Effector CD8-positive, alpha-beta T cell (primary cell): ENCODE measurements around the gene NNT.
A peak's percentile ranks its signal among the peaks of the same experiment; 100 is the strongest.
"Not testable (repeated sequence)": the region's sequence is repeated elsewhere in the genome, so short reads cannot be mapped to it uniquely, and the experiment has no call there.

Experiments
- DNase-seq: peaks from one replicate; lab custom pipeline; 2025; lab: John Stamatoyannopoulos, UW

The NNT gene

DNA sequence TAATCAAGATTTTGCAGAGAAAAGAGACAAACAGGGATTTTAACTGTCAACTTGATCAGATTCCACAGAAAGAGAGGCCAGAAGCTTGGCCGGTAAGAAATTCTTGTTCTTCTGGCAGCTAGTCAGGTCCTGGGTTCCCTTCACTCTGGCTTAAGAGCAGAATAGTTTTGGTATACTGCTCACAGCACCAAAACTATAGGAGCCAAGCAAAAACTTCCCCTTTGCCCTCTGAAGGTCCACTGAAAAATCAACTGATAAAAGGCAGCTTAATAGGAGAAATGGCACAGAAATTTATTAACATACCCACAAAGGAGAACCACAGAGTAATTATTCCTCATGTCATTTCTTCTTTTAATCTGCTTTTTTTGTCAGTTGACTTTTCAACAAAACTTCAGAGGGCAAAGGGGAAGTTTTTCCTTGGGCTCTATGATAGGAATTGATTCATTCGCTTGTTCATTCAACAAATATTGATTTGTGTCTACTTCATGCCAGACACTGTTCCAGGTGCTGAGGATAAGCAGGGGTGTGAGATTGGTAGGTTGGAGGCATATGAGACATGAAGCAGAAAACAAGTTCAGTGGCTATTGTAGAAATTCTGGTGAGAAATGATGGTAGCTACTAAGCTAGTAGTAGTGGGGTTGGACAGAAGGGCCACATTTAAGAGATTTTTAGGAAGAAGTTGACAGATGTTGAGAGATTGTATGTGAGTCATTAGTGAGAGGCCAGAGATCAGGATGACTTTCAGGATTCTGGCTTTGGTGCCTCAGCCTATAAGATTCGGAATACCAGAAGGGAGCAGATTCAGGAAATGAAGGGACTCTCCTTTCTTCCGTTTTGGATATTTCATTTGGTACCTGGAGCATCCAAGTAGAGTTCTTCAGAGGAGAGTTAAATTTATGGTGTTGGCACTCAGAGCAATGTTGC, 20.6 kb upstream of the NNT start:
- no peak for DNase-seq

DNA sequence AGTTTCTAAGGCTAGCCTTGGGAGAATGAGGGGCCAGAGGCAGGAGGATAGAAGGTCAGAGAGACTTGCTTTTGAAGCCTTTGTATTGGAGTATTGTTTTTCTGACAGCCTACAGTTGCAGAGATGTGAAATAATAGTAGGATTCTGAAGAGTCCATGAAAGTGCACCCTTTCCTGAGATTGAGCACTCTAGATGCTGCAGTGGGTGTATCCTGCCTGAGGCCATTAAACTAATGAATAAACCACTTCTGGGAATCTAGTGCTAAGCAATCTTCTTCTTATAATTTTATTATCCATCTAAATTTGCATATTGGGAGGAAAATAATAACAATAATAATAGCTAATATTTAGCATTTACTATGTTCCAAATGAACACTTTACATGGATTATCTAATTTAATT, 19.3 kb upstream of the NNT start:
- DNase-seq = no peak

DNA sequence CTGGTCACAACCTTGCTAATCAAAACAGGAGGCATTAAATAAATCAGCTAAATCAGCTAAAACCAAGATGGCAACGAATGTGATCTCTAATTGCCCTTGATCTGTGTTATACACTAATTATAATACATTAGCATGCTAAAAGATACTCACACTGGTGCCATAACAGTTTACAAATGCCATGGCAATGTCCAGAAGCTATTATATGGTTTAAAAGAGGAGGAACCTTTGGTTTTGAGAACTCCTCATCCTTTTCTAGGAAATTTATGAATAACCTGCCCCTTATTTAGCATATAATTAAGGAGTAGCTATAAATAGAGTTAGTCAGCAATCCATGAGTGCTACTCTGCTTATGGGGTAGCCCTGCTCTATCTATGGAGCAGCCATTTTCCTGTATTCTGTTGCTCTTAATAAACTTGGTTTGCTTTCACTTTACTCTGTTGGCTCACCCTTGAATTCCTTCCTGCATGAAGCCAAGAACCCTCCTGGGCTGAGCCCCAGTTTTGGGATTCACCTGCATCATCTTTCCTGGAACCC, 18.7 kb upstream of the NNT start:
- no peak for DNase-seq

DNA sequence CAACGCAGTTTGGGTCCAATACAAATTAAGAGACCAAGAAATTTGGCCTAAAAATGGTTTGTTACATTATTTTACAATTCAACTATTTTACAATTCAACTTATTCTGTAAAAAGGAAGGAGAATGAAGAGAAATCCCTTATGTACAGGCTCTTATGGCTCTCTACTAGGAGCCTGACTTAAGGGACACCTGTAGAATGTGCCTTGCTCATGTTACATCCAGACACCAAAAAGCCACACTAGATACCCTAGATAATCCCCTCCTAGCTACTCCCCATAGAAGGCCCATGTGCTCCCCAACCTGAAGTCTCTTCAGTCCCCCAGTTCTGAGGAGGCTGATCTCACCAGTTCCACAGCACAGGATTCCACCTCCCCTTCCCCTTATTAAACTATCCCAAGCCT, 14.1 kb upstream of the NNT start:
- no peak for DNase-seq

DNA sequence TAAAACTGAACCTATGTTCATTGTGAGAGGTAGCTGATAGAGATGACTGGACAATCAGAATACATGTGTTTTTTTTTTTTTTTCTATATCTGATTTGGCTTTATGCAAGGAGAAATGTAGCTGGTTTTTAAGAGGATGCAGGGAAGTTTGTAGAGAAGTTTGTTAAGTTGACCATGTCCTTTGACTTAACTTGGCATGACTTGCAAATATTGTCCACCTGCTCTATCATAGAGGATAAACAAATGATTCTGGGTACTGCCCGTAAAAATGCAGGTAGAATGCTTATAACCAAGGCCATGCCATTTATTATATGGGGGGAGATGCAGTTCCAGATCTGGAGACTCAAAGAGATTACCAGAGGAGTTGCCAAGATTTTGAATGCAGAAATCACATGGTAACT, 13.7 kb upstream of the NNT start:
- no peak for DNase-seq

DNA sequence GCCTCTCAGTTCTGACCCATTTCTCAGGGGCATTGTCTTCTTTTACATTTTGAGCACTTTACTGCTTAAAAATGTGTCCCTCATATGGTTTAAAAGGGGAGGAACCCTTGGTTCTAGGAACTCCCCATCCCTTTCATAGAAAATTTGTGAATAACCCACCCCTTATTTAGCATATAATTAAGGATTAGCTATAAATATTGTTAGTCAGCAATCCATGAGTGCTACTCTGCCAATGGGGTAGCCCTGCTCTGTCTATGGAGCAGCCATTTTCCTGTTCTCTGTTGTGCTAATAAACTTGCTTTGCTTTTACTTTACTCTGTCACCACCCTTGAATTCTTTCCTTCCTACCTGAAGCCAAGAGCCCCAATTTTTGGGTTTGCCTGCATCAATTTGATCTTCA, 12.3 kb upstream of the NNT start:
- DNase-seq = no peak

DNA sequence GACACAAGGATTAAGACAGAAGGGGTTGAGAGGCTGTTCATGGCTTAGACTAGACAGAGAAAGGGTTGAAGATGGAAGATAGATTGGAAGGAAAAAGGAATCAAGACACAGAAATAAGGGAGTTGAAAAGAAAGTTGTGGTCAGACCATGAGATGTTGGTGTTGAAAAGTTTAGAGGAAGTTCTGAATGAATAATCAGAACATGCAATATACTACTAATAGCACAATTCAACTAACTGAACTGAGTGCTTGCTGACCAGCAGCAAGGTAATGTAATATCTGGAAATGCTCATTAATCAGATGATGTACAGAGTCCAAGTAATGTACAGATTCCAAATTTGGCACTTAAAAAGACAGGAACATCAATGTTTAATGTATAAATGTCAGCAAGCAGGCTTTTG, 10.6 kb upstream of the NNT start:
- no peak for DNase-seq

DNA sequence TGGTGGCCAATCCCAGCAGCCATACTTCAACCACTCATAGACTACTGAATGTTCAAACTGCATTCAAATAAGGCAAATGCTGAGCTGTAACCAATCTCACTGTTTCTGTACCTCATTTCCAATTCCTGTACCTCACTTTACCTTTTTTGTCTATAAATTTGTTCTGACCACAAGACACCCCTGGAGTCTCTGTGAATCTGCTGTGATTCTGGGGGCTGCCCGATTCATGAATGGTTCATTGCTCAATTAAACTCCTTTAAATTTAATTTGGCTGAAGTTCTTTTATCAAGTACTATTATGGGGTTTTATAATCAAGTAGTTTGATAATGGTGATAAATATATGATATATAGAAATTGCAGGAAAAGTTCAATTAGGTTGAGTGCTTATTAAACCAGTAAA, 4.1 kb upstream of the NNT start:
- not testable (repeated sequence) for DNase-seq

DNA sequence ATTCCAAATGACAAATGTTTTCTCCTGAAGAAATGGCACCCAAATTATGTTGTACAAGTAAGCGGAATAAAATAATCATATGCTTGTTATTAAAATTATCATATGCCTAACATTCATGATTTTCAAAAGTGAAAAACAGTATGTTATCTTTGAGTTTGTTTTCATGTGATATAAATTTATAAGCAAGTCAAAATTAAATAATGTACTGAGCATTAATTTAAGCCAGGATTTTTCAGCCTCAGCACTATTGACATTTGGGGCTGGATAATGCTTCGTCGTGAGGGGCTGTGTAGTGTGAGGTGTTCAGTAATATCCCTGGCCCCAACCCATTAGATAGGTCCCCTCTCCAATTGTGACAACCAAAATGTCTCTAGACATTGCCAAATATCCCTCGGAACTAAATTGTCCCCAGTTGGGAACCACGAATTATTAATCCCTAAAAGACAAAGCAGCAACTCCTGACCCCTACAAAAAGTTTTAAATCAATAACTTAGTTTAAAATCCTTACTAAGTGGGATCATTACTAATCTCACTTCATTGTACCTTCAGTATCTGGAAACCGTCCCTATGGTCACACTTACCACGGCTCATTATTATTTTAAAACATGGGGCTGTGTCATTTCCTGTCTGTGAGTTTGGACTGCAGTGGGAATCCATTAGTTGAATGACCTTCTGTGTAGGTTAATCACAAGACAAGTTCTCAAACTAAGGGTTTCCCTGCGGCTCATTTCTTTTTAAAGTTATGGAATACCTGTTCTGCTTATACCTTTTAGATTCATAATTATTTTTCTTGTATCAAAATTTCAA, 1.3 kb upstream of the NNT start:
- DNase-seq = no peak

DNA sequence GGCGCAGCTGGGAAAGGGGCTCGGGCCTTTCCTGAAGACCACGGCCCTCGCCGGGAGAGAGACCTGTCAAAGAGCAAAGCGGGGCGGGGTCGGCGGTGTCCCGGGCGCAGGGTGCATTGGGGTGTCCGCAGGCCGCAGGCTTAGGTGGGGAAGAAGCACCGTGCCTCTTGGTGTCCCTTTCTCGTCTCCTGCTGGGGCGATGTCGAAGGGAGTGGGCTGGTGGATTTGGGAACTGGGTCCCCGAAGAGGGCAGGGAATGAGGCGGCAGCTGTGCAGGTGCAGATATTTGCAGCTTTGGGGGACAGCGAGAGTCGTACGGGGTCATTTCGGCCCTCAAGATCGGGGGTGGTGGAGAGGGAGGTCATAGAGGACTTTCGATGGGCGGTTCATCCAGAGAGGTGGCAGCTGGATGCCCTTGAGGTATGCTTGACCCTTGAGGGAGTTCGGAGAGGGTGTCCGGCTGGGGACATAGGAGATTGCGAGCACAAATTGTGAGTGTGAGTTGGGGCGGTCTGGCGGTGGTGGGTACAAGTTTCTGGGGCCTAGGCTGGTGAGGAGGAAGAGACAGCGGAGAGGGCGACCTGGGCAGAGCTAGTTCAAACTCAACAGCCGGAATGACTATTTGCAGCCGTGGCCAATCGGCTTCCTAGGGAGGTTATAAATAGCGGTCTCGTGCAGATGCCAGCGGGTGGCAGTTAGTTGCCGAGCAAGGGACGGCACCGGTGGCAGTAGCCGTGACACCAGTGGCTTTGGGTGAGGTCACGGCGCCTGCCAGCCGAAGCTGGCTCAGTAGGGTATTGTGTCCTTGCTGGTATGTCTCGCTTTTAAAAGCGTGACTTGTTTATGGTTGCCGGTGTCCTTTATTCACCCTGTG, 601 bp downstream of the NNT start:
- DNase-seq = peak; percentile 45

DNA sequence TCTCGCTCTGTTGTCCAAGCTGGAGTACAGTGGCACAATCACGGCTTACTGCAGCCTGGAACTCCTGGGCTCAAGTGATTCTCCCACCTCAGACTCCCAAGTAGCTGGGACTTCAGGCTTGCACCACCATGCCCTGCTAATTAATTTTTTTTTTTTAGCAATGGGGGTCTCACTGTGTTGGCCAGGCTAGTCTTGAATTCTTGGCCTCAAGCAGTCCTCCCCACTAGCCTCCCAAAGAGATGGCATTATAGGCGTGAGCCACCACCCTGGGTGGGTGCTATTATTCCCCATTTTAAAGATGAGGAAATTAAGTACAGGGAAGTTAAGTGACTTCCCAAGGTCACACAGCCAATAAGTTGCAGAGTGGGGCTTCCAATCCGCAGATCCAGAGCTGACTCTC, 1.7 kb downstream of the NNT start:
- DNase-seq = no peak

DNA sequence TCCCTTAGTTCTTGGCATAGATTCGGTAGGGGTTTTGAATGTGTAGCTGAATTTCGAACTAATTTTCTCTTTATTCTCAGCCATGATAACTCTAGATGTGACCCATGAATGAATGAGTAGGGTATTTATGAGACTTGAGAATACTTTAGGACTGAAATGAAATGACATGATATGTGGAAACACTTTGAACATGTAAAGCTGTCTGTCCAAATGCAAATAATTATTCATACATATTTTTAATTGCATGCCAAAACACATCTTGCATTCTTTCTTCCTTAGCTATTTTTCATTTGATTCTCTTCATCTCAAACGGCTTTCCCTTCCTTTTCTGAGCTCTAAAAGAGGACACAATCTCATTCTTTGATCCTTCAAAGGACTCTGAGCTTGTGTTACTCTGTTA, 3.4 kb downstream of the NNT start:
- DNase-seq = no peak

DNA sequence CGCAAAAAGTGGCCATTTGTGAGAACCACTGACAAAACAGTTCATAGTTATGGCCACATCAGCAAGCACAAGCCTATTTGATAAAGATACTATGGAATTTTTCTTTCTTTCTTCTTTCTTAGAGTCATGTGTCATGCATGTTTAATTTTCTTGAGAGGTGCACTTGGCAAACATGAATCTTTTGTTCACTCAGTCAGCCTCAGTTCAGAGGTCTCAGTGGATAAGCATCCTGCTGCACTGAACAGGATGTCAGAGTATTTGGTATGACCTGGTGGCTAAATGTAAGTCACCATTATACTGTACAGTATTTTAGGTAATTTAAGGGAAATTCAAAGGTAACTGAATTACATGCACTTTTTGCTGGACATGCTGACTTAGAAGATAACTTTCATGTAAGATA, 5.4 kb downstream of the NNT start:
- DNase-seq = no peak

DNA sequence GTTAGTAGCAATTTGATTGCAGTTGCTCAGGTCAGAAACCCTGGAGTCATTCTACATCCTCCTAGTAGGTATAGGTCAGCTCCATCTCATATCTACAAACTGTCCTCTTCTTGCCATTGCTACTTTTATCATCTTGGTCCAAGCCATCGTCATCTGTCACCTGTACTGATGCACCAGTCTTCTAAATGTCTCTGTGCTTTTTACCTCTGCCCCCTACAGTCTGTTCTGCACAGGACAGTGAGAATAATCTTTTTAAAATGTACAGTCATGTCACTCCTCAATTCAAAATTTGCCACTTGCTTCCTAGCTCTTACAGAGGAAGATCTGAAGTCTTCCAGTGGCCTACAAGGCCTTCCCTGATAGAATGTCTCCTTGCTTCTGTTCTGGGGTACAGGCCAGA, 6.8 kb downstream of the NNT start:
- DNase-seq = no peak

DNA sequence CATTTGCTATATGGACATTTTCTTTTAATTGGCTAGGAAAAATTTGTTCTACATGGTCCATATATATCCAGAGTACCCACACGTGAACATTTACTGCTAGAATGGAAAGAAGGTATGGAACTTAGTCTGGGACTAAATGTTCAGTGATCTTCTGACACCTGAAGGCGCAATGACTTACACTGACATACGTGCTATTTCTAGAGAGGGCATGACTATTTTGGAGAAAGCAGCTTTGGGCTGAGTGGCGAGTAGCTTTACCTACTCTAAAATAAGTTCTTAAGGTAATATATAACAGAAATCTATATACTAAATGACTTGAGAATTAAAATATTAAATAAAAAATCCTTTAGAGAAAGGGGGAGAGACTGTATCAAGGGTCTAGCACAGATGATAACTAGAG, 10.4 kb downstream of the NNT start:
- DNase-seq = no peak

DNA sequence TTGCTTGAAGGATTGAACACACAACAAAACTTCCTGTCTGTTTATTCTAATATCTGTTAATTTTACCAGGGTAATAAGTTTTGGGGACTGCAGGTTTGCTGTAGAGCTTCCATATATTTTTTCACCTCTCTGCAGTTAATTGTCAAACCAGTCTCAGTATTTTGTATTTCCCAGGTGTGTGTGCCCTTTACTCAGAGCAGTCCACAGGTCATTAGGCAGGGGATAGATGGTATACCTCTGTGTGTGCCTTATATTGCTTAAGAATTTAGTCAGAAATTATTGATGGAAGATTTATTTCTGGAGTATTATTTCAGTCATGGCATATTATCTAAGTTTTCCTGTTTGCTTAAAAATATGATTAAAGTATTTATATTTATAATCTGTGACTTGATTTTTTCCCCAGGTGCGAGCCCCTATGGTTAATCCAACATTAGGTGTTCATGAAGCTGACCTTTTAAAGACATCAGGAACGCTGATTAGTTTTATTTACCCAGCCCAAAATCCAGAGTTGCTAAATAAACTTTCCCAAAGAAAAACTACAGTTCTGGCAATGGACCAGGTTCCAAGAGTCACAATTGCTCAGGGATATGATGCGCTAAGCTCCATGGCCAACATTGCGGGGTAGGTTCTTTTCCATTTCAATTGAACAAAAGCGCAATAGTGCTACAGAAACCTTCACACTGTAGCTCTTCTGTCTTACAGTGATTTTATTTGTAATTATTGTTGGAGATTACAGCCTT, 12.6 kb downstream of the NNT start:
- DNase-seq = no peak

DNA sequence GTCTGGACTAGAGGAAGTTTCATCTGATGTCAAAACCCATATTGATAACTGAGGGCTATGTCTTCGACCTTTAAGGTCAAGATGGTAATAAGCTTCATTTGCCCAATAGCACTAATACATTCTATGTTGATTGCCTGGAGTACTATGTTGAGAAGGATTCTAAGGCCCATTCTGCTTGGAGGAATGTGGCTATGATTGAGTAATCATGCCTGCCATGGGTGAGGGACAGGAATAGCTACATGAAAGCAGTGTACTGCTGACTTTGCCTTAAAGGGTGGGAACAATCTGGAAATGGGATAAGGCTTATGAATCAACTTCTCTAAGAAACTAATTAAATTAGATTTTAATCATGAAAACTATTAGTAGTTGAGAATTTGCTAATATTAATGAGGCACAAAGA, 13.6 kb downstream of the NNT start:
- DNase-seq = no peak

DNA sequence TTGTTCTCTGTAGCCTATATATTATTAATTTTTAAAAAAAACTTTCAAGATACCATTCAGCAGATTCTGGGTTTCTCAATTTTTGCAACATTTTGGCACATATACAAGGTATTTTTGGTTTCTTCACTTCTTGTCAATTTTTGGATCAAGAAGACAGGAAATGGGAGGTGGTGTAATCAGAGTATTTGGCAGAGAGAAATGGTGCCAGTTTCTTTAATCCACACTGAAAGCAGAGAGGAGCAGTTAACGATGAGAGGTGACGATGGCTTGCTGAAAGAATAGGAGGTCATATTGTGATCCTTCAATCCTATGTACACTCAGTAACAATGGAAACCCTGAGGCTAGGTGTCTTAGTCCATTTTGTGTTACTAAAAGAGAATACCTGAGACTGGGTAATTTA, 16.4 kb downstream of the NNT start:
- DNase-seq = no peak

DNA sequence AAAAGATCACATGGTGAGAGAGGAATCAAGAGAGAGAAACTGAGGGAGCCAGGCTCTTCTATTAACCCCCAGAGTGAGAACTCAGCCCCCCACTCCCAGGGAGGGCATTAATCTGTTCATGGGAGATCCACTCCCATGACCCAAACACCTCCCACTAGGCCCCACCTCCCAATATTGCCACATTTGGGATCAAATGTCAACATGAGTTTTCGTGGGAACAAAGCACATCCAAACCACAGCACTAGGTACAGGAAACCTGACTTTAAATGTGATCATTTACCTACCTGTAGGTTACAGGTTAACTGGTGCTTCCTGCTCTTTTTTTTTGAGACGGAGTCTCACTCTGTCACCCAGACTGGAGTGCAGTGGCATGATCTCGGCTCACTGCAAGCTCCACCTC, 16.9 kb downstream of the NNT start:
- DNase-seq = no peak

DNA sequence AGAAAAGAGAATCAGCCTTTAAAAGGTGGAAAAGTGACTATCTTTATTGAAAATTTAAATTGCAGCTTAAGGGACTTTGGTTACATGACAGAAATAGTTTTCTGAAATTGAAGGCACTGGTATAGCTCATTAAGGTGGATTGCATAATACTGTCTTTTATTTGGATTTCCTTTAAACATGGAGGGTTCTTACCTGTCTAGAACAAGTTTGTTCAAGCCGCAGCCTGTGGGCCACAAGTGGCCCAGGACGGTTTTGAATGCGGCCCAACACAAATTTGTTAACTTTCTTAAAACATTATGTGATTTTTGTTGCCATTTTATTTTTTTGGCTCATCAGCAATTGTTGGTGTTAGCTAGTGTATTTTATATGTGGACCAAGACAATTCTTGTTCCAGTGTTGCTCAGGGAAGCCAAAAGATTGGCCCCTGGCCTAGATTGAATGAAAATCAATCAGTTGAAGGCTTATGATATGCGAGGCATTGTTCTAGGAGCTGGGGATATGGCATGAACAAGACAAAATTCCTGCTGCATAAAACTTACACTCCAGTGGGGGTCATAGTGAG, 18.0 kb downstream of the NNT start:
- DNase-seq = no peak

DNA sequence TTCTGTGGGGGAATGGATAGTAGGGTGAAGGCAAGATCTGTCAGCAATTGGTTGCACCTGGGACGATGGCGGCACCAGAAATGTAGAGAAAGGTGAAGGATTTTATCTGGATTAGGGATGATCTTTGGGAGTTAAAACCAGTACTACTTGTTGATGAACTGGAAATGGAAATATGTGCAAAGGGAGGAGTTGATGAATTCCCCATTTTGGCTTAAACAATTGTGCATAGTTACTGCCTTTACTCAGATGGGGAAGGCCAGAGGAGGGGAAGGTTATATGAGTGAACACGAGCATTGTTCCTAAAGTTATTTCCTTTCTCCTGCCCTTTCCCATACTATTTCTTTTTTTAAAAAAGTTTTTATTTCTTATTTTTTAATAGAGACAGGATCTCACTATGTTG, 19.1 kb downstream of the NNT start:
- no peak for DNase-seq
